HG03095 (cell line): Measurements from ENCODE around the gene PURA.

Experiments used
- ATAC-seq: cut with Tn5 transposase; IDR thresholded peaks from one replicate; pipeline ENCODE4 v1.9.1; 2021; ENCODE audit warnings: moderate library complexity; ENCODE audit not compliant: unreplicated experiment

PURA gene

DNA sequence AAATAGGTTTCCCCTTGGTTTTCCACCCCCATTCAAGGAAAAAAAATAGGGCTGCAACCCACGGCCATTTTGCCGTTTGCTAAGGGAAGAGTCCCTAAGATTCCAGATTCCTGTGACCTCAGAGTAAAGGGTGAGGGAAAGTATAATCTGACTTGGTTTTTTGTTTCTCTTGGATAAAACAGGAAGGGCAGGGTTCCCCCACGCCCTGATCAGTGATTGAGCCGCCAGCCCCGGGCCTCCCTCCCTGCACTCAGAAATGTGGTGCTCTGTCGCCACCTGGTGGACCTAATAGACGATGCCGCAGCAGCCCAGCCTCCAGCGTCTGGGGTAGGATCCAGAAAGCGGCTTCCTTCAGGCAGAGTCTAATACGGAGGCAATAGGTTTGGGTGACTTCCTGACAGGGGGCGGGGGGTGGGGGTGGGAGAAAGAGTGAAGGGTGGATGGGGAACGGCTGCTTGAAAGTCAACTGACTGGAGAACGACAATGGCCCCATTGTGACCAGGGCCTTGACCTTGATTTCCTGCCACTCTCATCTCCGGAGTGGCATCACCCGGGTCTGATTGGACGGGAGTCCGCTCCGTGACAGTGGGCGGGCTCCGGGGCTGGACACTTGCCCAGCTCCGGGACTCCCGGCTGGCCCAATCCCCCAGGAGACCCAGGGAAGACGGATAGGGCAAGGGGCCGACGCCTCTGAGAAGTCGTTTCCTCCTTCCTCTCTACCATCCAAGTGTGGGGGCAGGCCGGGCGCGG is 43.3 kb downstream of the PURA start:
- ATAC-seq: peak; percentile 89

DNA sequence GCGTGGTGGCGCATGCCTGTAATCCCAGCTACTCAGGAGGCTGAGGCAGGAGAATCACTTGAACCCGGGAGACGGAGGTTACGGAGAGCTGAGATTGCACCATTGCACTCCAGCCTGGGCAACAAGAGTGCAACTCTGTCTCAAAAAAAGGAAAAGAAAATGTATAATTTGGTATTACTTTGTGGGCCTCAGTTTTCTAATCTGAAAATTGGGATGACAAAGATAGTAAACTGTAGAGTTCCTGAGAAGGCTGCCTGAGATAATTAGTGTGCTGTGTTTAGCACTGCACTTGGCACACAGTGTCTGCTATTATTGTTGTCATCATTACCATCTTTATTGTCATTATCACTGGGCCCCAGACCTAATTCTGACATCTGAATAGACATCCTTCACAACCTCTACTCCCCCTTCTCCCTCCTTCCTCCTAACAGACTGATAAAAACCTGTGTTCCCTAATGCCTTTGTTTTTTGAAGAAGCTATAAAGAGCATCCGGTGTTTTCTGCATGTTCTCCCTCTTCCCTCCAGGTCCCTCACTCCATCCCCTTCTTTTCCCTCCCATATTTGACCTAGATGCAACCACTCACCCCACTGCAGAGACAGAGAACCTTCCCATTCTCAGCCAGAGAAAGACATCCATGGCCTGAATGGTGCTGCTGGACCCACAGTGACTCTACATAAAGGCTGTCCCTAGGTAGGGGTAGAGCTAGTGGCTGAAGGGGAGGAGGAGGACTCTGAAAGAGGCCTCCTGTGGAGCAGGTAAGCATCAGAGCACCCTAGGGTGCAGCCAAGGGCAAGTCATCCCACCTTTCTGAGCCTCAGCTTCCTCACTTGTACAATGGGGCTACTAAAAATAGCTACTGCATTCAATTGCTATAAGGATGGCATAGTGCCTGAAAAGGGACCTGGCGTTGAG is 45.4 kb downstream of the PURA start:
- ATAC-seq: no peak

DNA sequence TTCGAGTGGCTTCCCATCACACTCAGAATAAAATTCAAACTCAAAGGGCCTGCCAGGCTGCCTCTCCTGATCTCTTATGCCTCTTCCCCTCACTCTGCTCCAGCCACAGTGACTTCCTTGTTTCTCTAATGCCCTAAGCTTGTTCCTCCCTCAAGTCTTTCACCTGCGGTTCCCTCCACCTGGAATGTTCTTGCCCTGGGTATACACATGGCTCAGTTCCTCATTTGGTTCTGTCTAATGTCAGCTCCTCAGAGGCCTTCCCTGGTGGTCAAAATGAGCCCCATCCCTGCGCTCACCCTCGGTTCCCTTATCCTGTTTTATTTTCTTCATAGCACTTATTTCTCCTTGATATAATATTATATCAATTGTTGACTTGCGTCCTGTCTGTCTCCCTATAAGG is 48.4 kb downstream of the PURA start:
- ATAC-seq: no peak

DNA sequence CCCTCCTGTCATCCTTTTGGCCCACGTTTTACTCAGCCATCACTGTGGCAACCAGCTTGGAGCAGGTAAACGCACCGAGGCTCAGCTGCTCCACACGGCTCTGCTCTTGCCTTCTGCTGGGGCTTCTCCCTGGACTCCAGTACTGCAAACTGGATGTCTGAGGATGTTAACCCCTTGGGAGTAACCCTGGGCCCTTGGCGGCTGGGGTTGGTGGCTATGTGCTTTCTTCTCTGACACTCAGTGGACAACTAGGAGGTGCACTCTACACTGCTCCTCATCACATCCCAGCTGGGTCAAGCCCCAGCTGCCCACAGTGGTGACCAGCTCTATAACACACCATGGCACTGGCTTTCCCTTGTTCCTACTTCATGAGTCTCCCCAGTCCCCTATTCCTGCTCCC is 48.9 kb downstream of the PURA start:
- no peak for ATAC-seq

DNA sequence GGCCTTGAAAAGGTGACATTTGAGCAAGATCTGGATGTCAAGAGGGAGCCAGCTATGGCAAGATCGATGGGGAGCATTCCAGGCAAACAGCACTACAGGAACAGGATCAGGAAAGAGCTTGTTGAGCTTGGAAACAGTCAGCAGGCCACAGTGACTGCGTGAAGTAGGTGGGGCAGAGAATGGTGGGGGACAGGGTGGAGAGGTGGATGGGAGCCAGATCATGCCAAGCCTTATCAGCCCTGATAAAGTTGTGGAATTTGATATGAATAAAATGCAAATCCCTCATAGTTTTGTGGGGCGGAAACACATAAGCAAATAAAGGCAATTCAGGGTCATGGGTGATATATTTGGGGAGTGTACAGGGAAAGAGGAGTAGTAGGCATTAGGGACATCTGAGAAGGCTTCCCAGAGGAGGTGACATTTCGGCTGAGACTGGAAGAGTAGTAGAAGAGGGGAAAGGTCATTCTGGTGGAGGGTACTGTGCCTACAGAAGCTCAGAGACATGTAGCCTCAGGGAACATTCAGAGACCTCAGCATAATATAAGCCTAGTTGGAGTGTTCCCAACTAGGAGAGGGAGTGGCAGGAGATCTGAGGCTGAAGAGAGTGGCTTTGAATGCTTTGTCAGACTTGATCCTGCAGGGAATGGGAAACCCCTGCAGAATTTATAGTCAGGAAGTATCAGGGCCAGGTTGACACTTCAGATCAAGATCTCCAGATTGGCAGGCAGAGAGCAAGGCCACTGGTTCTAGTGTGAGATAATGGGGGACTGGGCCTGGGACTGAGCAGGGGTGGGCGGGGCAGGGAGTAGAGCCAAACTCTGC is 51.4 kb downstream of the PURA start:
- ATAC-seq: no peak

DNA sequence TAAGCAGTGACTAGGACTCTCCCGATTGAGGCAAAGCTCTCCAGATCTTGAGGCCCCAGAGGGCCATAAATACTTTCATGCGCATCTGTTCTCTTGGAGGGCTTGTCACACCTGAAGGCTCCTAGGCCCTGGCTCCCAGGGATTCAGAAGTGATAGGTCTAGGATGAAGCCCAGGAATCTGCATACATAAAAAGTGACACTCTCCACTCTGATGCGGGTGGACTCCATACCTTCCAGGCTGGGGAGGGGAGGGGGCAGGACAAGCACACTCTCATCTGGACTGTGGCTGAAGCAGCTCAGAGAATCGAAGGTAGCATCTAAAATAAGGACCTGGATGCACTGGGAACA is 52.0 kb downstream of the PURA start:
- no peak for ATAC-seq

DNA sequence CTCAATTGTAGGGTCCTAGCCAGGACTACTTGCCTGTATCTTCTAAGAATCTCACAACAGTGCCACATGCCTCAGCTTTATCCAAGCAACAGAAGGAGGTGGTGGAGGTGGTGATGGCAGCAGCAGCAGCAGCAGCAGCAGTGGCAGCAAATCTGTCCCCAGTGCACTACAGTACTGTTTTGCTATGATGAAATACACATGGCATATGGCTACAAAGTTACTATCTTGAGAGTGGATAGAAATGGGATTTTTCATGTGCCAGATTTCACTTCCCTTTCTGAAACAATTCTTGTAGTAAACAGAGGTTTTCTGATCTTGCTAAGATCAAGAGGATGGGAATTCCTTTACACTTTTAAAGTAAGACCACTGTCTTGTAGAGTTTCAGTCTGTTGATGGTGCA is 53.0 kb downstream of the PURA start:
- no peak for ATAC-seq

DNA sequence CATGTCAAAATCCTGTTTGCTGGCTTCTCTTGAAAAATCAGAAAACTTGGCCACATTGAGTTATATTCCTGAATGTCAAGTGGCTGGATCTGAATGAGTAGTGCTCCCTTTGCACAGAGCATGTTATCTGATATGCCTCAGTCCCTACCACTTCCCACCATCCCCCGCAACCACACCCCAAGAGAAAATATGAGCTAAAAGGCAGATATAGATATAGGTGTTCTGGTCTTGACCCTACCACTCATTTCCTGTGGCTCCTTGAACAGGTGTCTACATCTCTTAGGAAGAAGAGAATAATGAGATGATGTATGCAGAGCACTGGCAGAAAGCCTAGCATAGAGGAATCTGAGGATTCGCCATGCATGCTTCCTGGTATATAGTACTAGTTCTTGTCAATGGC is 54.5 kb downstream of the PURA start:
- ATAC-seq: no peak

DNA sequence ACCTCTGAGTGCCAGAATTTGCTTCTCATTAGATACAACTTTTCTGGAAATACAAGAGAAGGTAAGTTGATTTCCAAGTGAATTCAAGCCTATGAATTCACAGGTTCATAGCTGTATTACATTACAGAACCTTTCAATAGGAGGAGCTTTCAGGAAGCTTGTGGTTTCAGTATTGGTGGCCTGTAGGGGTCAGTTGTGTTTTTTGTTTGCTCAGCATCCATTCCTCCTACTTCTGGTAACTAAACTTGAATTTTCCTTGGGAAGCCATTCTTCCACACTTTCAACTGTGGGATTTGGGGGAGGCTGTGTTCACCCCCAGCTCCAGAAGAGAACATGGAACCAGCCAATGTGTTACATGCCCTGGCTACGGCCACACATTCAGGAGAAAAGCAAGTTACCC is 55.5 kb downstream of the PURA start:
- no peak for ATAC-seq

DNA sequence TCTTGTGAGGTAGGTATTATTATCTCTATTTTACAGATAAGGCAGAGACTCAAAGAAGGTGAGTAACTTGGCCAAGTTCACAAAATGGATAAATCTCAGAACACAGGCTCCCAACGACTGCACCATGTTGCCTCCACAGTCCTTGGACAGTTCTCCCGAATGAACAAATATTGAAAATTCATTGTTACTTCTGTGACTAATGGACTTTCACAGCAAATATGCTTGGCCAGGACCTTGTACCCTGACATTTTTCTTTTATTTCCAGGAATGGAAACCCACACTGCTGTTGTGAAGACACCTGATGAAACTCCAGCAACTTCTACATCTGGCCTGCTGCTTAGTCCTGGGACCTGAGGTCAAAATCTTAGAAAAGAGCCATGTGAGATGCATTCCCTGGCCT is 58.6 kb downstream of the PURA start:
- no peak for ATAC-seq

DNA sequence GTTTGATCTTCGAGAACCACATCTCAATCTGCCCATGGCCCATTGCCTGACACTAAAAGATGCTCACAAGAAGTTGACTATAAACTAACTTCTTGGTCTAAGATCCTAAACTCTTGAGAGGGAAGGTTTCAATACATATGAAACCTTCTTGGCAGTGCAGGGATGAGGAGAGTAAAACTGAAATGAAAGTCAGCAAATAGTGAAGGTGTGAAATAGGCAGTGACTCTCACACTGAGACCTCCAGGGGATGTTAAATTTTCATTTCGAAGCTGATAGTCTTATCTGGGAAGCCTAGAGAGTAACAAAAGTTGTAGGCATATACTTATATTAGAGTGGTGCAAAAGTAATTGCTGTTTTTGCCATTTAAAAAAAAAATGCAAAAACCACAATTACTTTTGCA is 60.1 kb downstream of the PURA start:
- ATAC-seq: no peak

DNA sequence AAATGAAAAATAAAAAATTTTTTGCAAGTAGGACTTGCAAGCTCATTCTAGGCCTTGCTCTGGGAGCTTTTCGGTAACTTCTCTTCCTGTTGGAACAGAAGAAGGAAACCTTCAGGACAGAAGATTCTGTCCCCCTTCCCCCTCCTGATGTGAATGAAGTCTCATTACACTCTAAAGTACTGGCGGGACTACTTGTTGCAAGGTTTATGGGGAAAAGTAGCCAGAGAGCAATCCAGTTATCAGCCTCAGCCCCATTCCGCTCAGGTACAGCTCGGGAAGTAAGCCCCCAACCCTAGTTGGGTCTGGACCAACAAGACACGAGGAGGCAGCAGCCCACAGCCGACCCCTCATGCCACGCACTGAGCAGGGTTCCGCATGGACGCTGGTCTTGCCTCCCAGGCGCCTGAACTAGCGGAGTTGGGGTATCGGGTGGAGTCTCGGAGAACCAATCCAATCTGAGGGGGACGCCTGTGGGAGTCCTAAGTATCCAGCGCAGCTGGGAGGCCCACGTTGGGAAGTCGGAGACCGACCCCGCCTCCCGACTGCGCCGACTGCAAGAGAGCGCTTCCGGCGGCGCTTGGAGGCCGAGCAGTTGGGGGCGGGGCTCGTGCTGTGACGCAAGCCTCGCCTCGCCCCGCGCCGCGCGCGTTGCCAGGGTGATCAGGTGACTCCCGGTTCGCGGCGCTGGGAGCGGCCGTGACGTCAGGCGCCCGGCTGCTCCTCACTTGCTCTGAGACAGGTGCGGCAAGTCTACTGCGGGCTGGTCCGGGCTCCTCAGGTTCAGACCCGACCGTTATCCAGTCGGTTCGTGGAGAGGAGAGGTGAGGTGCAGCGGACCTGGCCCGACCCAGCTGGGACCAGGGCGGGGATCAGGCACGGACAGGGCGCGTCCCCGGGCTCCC is 60.8 kb downstream of the PURA start, which contains the start of gene CYSTM1:
CYSTM1 (plus strand) TSS at position 724 of the 902 bp plus-strand sequence. CDS start 19,278 bp downstream, outside the sequence.
- ATAC-seq: peak; percentile 89
